ENCODE data around the gene PCDHB3.
A peak's percentile ranks its signal among the peaks of the same experiment; 100 is the strongest.
"Not testable (repeated sequence)": the region's sequence is repeated elsewhere in the genome, so short reads cannot be mapped to it uniquely, and the experiment has no call there.

The PCDHB3 gene

DNA sequence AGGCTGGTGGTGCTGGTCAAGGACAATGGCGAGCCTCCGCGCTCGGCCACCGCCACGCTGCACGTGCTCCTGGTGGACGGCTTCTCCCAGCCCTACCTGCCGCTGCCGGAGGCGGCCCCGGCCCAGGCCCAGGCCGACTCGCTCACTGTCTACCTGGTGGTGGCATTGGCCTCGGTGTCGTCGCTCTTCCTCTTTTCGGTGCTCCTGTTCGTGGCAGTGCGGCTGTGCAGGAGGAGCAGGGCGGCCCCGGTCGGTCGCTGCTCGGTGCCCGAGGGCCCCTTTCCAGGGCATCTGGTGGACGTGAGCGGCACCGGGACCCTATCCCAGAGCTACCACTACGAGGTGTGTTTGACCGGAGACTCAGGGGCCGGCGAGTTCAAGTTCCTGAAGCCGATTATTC, 37.1 kb downstream of the PCDHB3 start:
- not testable (repeated sequence) for DNase-seq

- peak; percentile 8 for DNase-seq
Measured at GRCh38 chr5:141149812-141150211, 49.5 kb downstream of the PCDHB3 start, which contains the start of gene PCDHB6. Gene PCDHB6, plus strand, starts transcription at chr5:141150057. Its CDS starts 201 bp downstream, at chr5:141150258.

GRCh38 chr5:141150224-141150992, 50.1 kb downstream of the PCDHB3 start:
- no peak for DNase-seq

GRCh38 chr5:141150993-141151325, 50.7 kb downstream of the PCDHB3 start:
- DNase-seq: no peak

DNA sequence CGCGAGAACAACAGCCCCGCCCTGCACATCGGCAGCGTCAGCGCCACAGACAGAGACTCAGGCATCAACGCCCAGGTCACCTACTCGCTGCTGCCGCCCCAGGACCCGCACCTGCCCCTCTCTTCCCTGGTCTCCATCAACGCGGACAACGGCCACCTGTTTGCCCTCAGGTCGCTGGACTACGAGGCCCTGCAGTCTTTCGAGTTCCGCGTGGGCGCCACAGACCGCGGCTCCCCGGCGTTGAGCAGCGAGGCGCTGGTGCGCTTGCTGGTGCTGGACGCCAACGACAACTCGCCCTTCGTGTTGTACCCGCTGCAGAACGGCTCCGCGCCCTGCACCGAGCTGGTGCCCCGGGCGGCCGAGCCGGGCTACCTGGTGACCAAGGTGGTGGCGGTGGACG, 51.4 kb downstream of the PCDHB3 start:
- DNase-seq: not testable (repeated sequence)

DNA sequence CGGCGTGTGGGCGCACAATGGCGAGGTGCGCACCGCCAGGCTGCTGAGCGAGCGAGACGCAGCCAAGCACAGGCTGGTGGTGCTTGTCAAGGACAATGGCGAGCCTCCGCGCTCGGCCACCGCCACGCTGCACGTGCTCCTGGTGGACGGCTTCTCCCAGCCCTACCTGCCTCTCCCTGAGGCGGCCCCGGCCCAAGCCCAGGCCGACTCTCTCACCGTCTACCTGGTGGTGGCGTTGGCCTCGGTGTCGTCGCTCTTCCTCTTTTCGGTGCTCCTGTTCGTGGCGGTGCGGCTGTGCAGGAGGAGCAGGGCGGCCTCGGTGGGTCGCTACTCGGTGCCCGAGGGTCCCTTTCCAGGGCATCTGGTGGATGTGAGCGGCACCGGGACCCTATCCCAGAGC, 51.8 kb downstream of the PCDHB3 start:
- not testable (repeated sequence) for DNase-seq

Data from activated CD4-positive, alpha-beta T cell treated with anti-CD3 and anti-CD28 coated beads, Interleukin-2, amount 50 U/mL, for 16 hours (primary cell).